Chondrocyte (in vitro differentiated cells): ENCODE data around the gene CEP72. TPM values are rescaled to one million over a fixed set of nuclear protein-coding genes. Genes with fewer than 3 reads are reported as not detected.
A peak's percentile ranks its signal among the peaks of the same experiment; 100 is the strongest.
"Not testable (repeated sequence)": the region's sequence is repeated elsewhere in the genome, so short reads cannot be mapped to it uniquely, and the experiment has no call there.

Source experiments
- DNase-seq: peaks from one replicate; pipeline ENCODE4 v3.0.0; 2021; ENCODE audit warnings: mixed read lengths, low spot score
- H3K27ac Mint-ChIP-seq: one replicate; pipeline ENCODE4 v1.8.0; 2021; ENCODE audit warnings: mild to moderate bottlenecking, moderate library complexity, mixed read lengths; ENCODE audit not compliant: unreplicated experiment
- H3K27me3 Mint-ChIP-seq: 2 replicates; pipeline ENCODE4 v1.8.0; 2021; ENCODE audit warnings: low read depth, mixed read lengths
- H3K36me3 Mint-ChIP-seq: 2 replicates; pipeline ENCODE4 v1.8.0; 2021; ENCODE audit warnings: low read depth, mixed read lengths
- H3K4me1 Mint-ChIP-seq: 2 replicates; pipeline ENCODE4 v1.8.0; 2021; ENCODE audit warnings: low read depth, mild to moderate bottlenecking, mixed read lengths
- H3K4me3 Mint-ChIP-seq: one replicate; pipeline ENCODE4 v1.8.0; 2021; ENCODE audit warnings: mild to moderate bottlenecking, moderate library complexity, mixed read lengths; ENCODE audit not compliant: unreplicated experiment
- H3K9me3 Mint-ChIP-seq: 2 replicates; pipeline ENCODE4 v1.8.0; 2021; ENCODE audit warnings: low read depth, mixed read lengths
- CTCF ChIP-seq: fragments of 200-600 bp; sonication (generic); IDR thresholded peaks from 2 replicates; pipeline ENCODE4 v1.5.0; 2021; ENCODE audit warnings: antibody characterized with exemption, mild to moderate bottlenecking, moderate library complexity
- total RNA-seq: library from RNA; stranded (reverse); gene quantifications from 3 replicates; pipeline ENCODE4 v1.2.1, GENCODE V29; 2021

Gene CEP72
- total RNA-seq, 1 donor from 2014 or later = 3.3 TPM

GRCh38 chr5:574906-575305 lies 37.2 kb upstream of the CEP72 start:
- no peaks in the 10 kb centered on the region for H3K4me1 Mint-ChIP-seq
- DNase-seq = peak; percentile 56
- peaks cover 29% of the 10 kb centered on the region for H3K9me3 Mint-ChIP-seq
- H3K27ac Mint-ChIP-seq = no peak overlapping the region
- H3K36me3 Mint-ChIP-seq = peaks cover 13% of the 10 kb centered on the region
- no peak for TF ChIP-seq CTCF
- peaks cover 22% of the 10 kb centered on the region for H3K27me3 Mint-ChIP-seq
- no peak overlapping the region for H3K4me3 Mint-ChIP-seq

- Mint-ChIP-seq H3K36me3 (peaks cover 13% of the 10 kb centered on the region), H3K27ac (no peak overlapping the region), H3K27me3 (peaks cover 28% of the 10 kb centered on the region), H3K4me1 (no peaks in the 10 kb centered on the region), H3K4me3 (no peak overlapping the region), H3K9me3 (peaks cover 29% of the 10 kb centered on the region)
- no peak for TF ChIP-seq CTCF
- DNase-seq = peak; percentile 37
Measured at GRCh38 chr5:575636-576035, 36.5 kb upstream of the CEP72 start.

GRCh38 chr5:577214-577613 lies 34.9 kb upstream of the CEP72 start:
- H3K4me1 Mint-ChIP-seq, DNase-seq, H3K27ac Mint-ChIP-seq, H3K4me3 Mint-ChIP-seq: not testable (repeated sequence)
- peaks cover 13% of the 10 kb centered on the region for H3K36me3 Mint-ChIP-seq
- H3K27me3 Mint-ChIP-seq = peaks cover 42% of the 10 kb centered on the region
- H3K9me3 Mint-ChIP-seq = peaks cover 29% of the 10 kb centered on the region

GRCh38 chr5:577800-578199 lies 34.3 kb upstream of the CEP72 start:
- H3K4me3 Mint-ChIP-seq = no peak overlapping the region
- H3K9me3 Mint-ChIP-seq = peaks cover 29% of the 10 kb centered on the region
- H3K4me1 Mint-ChIP-seq = no peaks in the 10 kb centered on the region
- peaks cover 13% of the 10 kb centered on the region for H3K36me3 Mint-ChIP-seq
- no peak for TF ChIP-seq CTCF
- H3K27ac Mint-ChIP-seq = no peak overlapping the region
- no peak for DNase-seq
- peaks cover 41% of the 10 kb centered on the region for H3K27me3 Mint-ChIP-seq

- no peak overlapping the region for H3K4me3 Mint-ChIP-seq
- H3K27me3 Mint-ChIP-seq = peaks cover 47% of the 10 kb centered on the region
- TF ChIP-seq CTCF = no peak
Measured at GRCh38 chr5:579211-579610, 32.9 kb upstream of the CEP72 start.

GRCh38 chr5:579746-580366 lies 32.3 kb upstream of the CEP72 start:
- H3K36me3 Mint-ChIP-seq = peaks cover 13% of the 10 kb centered on the region
- no peaks in the 10 kb centered on the region for H3K4me1 Mint-ChIP-seq
- H3K4me3 Mint-ChIP-seq = no peak overlapping the region
- DNase-seq = peak; percentile 49
- no peak overlapping the region for H3K27ac Mint-ChIP-seq
- H3K9me3 Mint-ChIP-seq = peaks cover 29% of the 10 kb centered on the region
- no peak for TF ChIP-seq CTCF
- H3K27me3 Mint-ChIP-seq = peaks cover 47% of the 10 kb centered on the region

More at GRCh38 chr5:579211-579610, 32.9 kb upstream of the CEP72 start:
- peak; percentile 53 for DNase-seq
- H3K36me3 Mint-ChIP-seq = peaks cover 13% of the 10 kb centered on the region
- peaks cover 29% of the 10 kb centered on the region for H3K9me3 Mint-ChIP-seq
- H3K4me1 Mint-ChIP-seq = no peaks in the 10 kb centered on the region
- no peak overlapping the region for H3K27ac Mint-ChIP-seq
